PC-3 (cell line): ENCODE measurements around the gene PPM1D. TPM values are rescaled to one million over a fixed set of nuclear protein-coding genes. Genes with fewer than 3 reads are reported as not detected.

Source experiments
- ATAC-seq: fragments of 200-7000 bp; cut with Tn5 transposase; 2 replicates; pipeline ENCODE4 v1.9.1; 2020; ENCODE audit warnings: mild to moderate bottlenecking, moderate library complexity
- BruUV-seq: library from RNA; stranded (reverse); fragments of 400-500 nt; replicated peaks from 2 replicates; lab custom pipeline; 2021; lab: Mats Ljungman, UMichigan
- CTCF ChIA-PET: fragments of 300-600 bp; sonication (Branson Sonifier 250); formaldehyde crosslinking; loops from one replicate; lab custom pipeline; 2022; ENCODE audit warnings: antibody characterized with exemption; lab: Charles Lee
- POLR2A ChIA-PET: fragments of 300-600 bp; sonication (Branson Sonifier 250); formaldehyde crosslinking; loops from one replicate; lab custom pipeline; 2022; ENCODE audit warnings: antibody characterized with exemption; ENCODE audit not compliant: unreplicated experiment; lab: Charles Lee
- DNase-seq: peaks from one replicate; pipeline ENCODE4 v3.0.0-alpha.2; 2015
- H2AFZ ChIP-seq: fragments of 300-600 bp; sonication (generic); 2 replicates; pipeline ENCODE4 v1.6.0; 2016; ENCODE audit warnings: antibody characterized with exemption, low read length
- H3F3A ChIP-seq: fragments of 300-600 bp; sonication (generic); one replicate; pipeline ENCODE4 v1.6.0; 2017; ENCODE audit warnings: antibody characterized with exemption, low read length, control low read depth, mild to moderate bottlenecking; ENCODE audit not compliant: unreplicated experiment
- H3K27ac ChIP-seq: fragments of 300-600 bp; sonication (generic); 2 replicates; pipeline ENCODE4 v1.5.1; 2016; ENCODE audit warnings: mild to moderate bottlenecking, low read length
- H3K27me3 ChIP-seq: fragments of 300-600 bp; sonication (generic); 2 replicates; pipeline ENCODE4 v1.6.1; 2016; ENCODE audit warnings: low read length, mixed read lengths
- H3K36me3 ChIP-seq: fragments of 300-600 bp; sonication (generic); 2 replicates; pipeline ENCODE4 v1.6.1; 2016; ENCODE audit warnings: low read depth, mixed run types, low read length, mixed read lengths
- H3K4me1 ChIP-seq: fragments of 300-600 bp; sonication (generic); 2 replicates; pipeline ENCODE4 v1.5.1; 2016; ENCODE audit warnings: low read length; ENCODE audit not compliant: insufficient read depth
- H3K4me2 ChIP-seq: fragments of 300-600 bp; sonication (generic); 2 replicates; pipeline ENCODE4 v1.6.0; 2016; ENCODE audit warnings: low read length
- H3K4me3 ChIP-seq: fragments of 300-600 bp; sonication (generic); 2 replicates; pipeline ENCODE4 v1.5.1; 2016; ENCODE audit warnings: mild to moderate bottlenecking, low read length, mixed read lengths
- H3K79me2 ChIP-seq: fragments of 300-600 bp; sonication (generic); 2 replicates; pipeline ENCODE4 v1.6.1; 2017; ENCODE audit warnings: low read length, mixed read lengths
- H3K9ac ChIP-seq: fragments of 300-600 bp; sonication (generic); 2 replicates; pipeline ENCODE4 v1.6.0; 2016; ENCODE audit warnings: mild to moderate bottlenecking, low read length
- H3K9me2 ChIP-seq: fragments of 300-600 bp; sonication (generic); replicated peaks from 2 replicates; pipeline ENCODE4 v1.6.1; 2016; ENCODE audit warnings: mixed run types, low read length, mixed read lengths
- H3K9me3 ChIP-seq: fragments of 300-600 bp; sonication (generic); 2 replicates; pipeline ENCODE4 v1.6.1; 2016; ENCODE audit warnings: low read length, mixed read lengths
- H4K20me1 ChIP-seq: fragments of 300-600 bp; sonication (generic); 2 replicates; pipeline ENCODE4 v1.6.1; 2016; ENCODE audit warnings: low read length, mixed read lengths
- CTCF ChIP-seq: fragments of 300-600 bp; sonication (generic); conservative IDR thresholded peaks from 2 replicates; pipeline ENCODE4 v1.5.1; 2017; ENCODE audit warnings: antibody characterized with exemption, low read depth, mild to moderate bottlenecking, low read length
- EZH2 ChIP-seq: fragments of 300-600 bp; sonication (generic); IDR thresholded peaks from one replicate; pipeline ENCODE4 v1.6.1; 2017; ENCODE audit warnings: antibody characterized with exemption, mild to moderate bottlenecking, low read length; ENCODE audit not compliant: unreplicated experiment
- EZH2phosphoT487 ChIP-seq: fragments of 300-600 bp; sonication (generic); IDR thresholded peaks from 2 replicates; pipeline ENCODE4 v1.6.1; 2018; ENCODE audit warnings: mild to moderate bottlenecking, antibody characterized with exemption, low read length, borderline replicate concordance
- intact Hi-C: fragments of 100-400 bp; cut with micrococcal nuclease; formaldehyde crosslinking; loops from 2 replicates; pipeline ENCODE4 v1.9.0; 2023
- total RNA-seq: library from RNA; depleted of rRNA; stranded (reverse); fragments of >200 nt; gene quantifications from 2 replicates; pipeline ENCODE4 v1.2.3, GENCODE V29; 2014

The PPM1D gene
- total RNA-seq, 1 experiment from 2014 or later: 8.2 TPM

DNA sequence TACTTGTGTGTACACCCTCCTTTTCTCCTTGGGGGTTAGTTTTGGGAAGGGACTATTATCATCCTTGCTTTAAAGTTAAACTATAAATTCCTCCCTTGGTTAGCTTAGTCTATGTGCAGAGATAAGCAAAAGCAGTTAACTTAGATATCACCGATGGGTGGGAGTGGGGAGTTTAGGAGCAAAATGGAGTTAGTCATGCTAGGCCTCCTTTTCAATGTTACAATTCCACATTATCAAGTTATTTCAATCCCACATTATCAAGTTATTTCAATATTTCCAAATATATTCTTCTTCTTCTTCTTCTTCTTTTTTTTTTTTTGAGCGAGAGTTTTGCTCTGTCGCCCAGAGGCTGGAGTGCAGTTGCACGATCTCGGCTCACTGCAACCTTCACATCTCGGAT is 76.0 kb downstream of the PPM1D start:
- CTCF ChIA-PET: no interaction called here
- no peak overlapping the region for H3K27ac ChIP-seq
- H3K4me2 ChIP-seq: no peak overlapping the region
- no peaks in the 10 kb centered on the region for H3K36me3 ChIP-seq
- intact Hi-C loops: loop anchor here (2.0 kb wide), 1 partner anchor 75 kb away; the partner anchor contains the start of gene PPM1D
- H3K9me2 ChIP-seq: no peaks in the 10 kb centered on the region
- H4K20me1 ChIP-seq: no peaks in the 10 kb centered on the region
- no TSS peak for BruUV-seq
- no peaks in the 10 kb centered on the region for H3K79me2 ChIP-seq
- H3K9me3 ChIP-seq: no peaks in the 10 kb centered on the region
- no peak overlapping the region for H3K9ac ChIP-seq
- no peak for TF ChIP-seq CTCF
- no peak for TF ChIP-seq EZH2
- TF ChIP-seq EZH2phosphoT487: no peak
- H2AFZ ChIP-seq: no peak overlapping the region
- no peaks in the 10 kb centered on the region for H3K27me3 ChIP-seq
- H3F3A ChIP-seq: no peaks in the 10 kb centered on the region
- peaks cover 17% of the 10 kb centered on the region for H3K4me1 ChIP-seq
- H3K4me3 ChIP-seq: no peak overlapping the region
- POLR2A ChIA-PET: no interaction called here
- no peak for ATAC-seq
- DNase-seq: no peak

DNA sequence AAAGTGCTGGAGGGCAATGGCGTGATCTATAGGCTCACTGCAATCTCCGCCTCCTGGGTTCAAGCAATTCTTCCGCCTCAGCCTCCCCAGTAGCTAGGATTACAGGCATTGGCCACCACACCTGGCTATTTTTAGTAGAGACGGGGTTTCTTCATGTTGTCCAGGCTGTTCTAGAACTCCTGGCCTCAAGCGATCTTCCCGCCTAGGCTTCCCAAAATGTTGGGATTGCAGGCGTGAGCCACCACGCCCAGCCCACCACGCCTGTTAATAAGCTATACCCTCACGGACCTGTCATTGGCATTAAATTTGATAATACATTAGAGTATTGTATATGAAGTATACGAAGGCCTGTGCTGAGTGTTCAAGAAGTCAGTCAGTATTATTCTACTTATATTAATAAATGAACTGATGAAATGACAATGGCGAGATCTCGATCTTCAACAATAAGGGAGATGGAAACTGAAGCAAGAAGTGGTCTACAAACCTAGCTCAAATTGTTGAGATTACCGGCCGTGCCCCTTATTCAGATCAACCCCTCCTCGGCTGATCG is 76.8 kb downstream of the PPM1D start:
- TSS peak; percentile 96 for BruUV-seq
- no peaks in the 10 kb centered on the region for H3K36me3 ChIP-seq
- DNase-seq (no peak), ATAC-seq (no peak)
- H3K27ac ChIP-seq: no peak overlapping the region
- no peaks in the 10 kb centered on the region for H3K27me3 ChIP-seq
- H3K9me2 ChIP-seq: no peaks in the 10 kb centered on the region
- peaks cover 17% of the 10 kb centered on the region for H3K4me1 ChIP-seq
- peak overlapping the region; percentile 96 for H2AFZ ChIP-seq
- POLR2A ChIA-PET: no interaction called here
- peak overlapping the region; percentile 88 for H3K4me2 ChIP-seq
- TF ChIP-seq EZH2: no peak
- no peak for TF ChIP-seq EZH2phosphoT487
- no peak for TF ChIP-seq CTCF
- no peaks in the 10 kb centered on the region for H4K20me1 ChIP-seq
- H3K4me3 ChIP-seq: peak overlapping the region; percentile 83
- peak overlapping the region; percentile 73 for H3K9ac ChIP-seq
- no peaks in the 10 kb centered on the region for H3K79me2 ChIP-seq
- no peaks in the 10 kb centered on the region for H3K9me3 ChIP-seq
- intact Hi-C loops: loop anchor here (2.0 kb wide), 1 partner anchor 76 kb away; the partner anchor contains the start of gene PPM1D
- no peaks in the 10 kb centered on the region for H3F3A ChIP-seq
- CTCF ChIA-PET: interaction anchor here (0.6 kb wide), 2 partner anchors 29 to 40 kb away, joined by 3 to 12 read pairs; no protein-coding TSS in a partner anchor
